ENCODE data around the gene ACKR4. TPM values are rescaled to one million over a fixed set of nuclear protein-coding genes. Genes with fewer than 3 reads are reported as not detected.
"Not testable (repeated sequence)": the region's sequence is repeated elsewhere in the genome, so short reads cannot be mapped to it uniquely, and the experiment has no call there.

The ACKR4 gene
- total RNA-seq, 2 donors from 2014 or later, result 7.3 to 13.5 TPM

DNA sequence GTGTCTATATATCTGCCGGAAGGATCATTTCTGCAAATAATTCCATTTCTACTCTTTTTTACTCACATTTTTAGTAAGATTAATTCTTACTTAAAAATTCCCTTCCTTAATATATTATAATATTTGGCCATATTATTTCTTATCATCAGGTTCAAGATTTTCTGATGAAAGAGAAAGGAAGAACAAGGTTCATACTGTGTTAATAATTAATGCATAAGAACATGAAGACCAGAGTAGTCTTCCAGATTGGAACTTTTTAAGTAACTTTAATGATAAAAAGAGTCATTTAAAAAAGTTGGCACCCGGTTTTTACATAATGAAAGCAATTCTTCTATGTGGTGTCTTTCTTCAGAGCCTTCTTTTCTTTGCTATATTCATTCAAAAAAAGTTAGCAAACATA is 590 bp downstream of the ACKR4 start:
- Histone ChIP-seq H3K36me3 (no peaks in the 10 kb centered on the region), H3K27ac (peak overlapping the region in 1 of 2 donors; percentile 64), H3K4me1 (ENCODE audit: control insufficient read depth in 1 of 2, low read depth in 2 of 2) (peaks cover 12 to 41% of the 10 kb centered on the region in 2 donors), H3K4me3 (peak overlapping the region; percentile 68), H3K27me3 (replicated peaks; ENCODE audit: insufficient read depth) (no peaks in the 10 kb centered on the region), H3K9me3 (no peaks in the 10 kb centered on the region)
- ATAC-seq (ENCODE audit: insufficient number of reproducible peaks, low FRiP score, low read depth), result no peak
- DNase-seq (ENCODE audit: low spot score), result no peak
- TF ChIP-seq, protein P1, sequence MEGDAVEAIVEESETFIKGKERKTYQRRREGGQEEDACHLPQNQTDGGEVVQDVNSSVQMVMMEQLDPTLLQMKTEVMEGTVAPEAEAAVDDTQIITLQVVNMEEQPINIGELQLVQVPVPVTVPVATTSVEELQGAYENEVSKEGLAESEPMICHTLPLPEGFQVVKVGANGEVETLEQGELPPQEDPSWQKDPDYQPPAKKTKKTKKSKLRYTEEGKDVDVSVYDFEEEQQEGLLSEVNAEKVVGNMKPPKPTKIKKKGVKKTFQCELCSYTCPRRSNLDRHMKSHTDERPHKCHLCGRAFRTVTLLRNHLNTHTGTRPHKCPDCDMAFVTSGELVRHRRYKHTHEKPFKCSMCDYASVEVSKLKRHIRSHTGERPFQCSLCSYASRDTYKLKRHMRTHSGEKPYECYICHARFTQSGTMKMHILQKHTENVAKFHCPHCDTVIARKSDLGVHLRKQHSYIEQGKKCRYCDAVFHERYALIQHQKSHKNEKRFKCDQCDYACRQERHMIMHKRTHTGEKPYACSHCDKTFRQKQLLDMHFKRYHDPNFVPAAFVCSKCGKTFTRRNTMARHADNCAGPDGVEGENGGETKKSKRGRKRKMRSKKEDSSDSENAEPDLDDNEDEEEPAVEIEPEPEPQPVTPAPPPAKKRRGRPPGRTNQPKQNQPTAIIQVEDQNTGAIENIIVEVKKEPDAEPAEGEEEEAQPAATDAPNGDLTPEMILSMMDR (IDR thresholded peaks at IDR 0.05), result no peak

DNA sequence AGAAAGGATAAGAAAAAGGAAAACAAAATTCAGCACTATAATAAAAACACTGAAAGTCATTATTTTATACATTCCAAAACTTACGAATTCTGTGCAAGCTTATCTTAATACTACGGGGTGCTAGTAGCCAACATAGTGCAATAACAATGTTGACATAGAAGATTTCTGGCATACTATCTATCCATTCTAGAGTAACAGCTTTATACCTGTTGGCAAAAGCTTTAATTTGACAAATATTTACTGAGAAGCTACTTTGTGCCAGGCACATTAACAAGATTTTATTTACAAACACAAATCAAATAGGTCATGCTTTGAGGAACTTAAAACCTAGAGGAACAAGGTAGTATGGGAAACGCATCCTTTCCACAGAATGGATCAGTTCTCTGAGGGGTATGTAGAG is 1.1 kb downstream of the ACKR4 start:
- ATAC-seq (ENCODE audit: insufficient number of reproducible peaks, low FRiP score, low read depth), result no peak
- H3K36me3 ChIP-seq, result no peaks in the 10 kb centered on the region
- peak overlapping the region; percentile 68 for H3K4me3 ChIP-seq
- no peaks in the 10 kb centered on the region for H3K27me3 ChIP-seq (replicated peaks; ENCODE audit: insufficient read depth)
- H3K27ac ChIP-seq, result peak overlapping the region in 1 of 2 donors; percentile 64
- no peak for DNase-seq (ENCODE audit: low spot score)
- no peaks in the 10 kb centered on the region for H3K9me3 ChIP-seq
- TF ChIP-seq, protein P1 (IDR thresholded peaks at IDR 0.05), result no peak
- peaks cover 10 to 39% of the 10 kb centered on the region in 2 donors for H3K4me1 ChIP-seq (ENCODE audit: control insufficient read depth in 1 of 2, low read depth in 2 of 2)

DNA sequence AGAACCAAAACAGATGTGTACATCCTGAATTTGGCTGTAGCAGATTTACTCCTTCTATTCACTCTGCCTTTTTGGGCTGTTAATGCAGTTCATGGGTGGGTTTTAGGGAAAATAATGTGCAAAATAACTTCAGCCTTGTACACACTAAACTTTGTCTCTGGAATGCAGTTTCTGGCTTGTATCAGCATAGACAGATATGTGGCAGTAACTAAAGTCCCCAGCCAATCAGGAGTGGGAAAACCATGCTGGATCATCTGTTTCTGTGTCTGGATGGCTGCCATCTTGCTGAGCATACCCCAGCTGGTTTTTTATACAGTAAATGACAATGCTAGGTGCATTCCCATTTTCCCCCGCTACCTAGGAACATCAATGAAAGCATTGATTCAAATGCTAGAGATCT is 3.5 kb downstream of the ACKR4 start:
- ATAC-seq (ENCODE audit: insufficient number of reproducible peaks, low FRiP score, low read depth), result not testable (repeated sequence)

DNA sequence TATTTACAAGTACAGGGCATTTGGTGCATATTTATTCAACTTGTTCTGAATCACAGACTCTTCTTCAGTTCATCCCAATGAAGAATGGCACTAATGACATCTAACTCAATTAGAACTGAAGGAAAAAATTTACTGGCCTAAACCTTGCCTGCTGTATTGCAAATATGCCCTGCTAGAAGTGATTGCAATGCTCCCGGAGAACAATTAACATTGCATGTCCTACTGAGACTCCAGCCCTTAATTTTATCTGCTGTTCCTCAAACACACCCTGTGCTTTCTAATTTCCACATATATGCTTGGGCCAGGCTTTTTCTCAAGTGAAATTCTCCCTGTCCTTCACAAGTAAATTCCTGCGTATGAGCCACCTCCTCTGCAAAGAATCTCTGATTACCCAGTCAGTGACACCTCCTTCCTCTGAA is 8.3 kb downstream of the ACKR4 start:
- TF ChIP-seq, protein P1 (IDR thresholded peaks at IDR 0.05), result no peak
- H3K4me3 ChIP-seq, result no peak overlapping the region
- H3K27ac ChIP-seq, result peak overlapping the region; percentile 78 to 86
- H3K36me3 ChIP-seq, result no peaks in the 10 kb centered on the region
- ATAC-seq (ENCODE audit: insufficient number of reproducible peaks, low FRiP score, low read depth) (no peak), DNase-seq (ENCODE audit: low spot score) (no peak)
- no peaks in the 10 kb centered on the region for H3K27me3 ChIP-seq (replicated peaks; ENCODE audit: insufficient read depth)
- peaks cover 14% of the 10 kb centered on the region for H3K9me3 ChIP-seq
- H3K4me1 ChIP-seq (ENCODE audit: control insufficient read depth in 1 of 2, low read depth in 2 of 2), result peaks cover 20 to 36% of the 10 kb centered on the region in 2 donors

More for the DNA sequence above, 3.5 kb downstream of the ACKR4 start:
- not testable (repeated sequence) for H3K27me3 ChIP-seq (replicated peaks; ENCODE audit: insufficient read depth); DNase-seq (ENCODE audit: low spot score); H3K36me3 ChIP-seq; H3K27ac ChIP-seq; H3K9me3 ChIP-seq; H3K4me3 ChIP-seq
- H3K4me1 ChIP-seq (ENCODE audit: control insufficient read depth in 1 of 2, low read depth in 2 of 2), result peaks cover 13 to 41% of the 10 kb centered on the region in 2 donors

DNA sequence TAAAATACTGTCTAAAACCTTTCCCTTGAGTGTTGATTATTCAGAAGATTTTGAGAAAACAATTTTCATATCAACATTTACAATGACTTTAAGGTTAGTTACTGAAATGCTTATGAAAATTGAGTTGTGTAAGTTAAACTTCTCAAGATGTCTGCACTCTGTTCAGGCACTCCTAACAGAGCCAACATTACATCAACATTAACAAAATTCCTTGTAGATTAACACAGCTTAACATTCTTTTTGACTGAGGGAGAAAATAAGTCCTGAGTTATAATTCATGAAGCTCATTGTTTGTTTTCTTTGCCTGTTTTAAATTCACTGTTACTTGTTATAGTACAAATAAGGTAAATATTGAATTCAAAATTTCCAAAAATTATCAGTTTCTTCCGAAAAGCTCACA is 9.0 kb downstream of the ACKR4 start:
- ATAC-seq (ENCODE audit: insufficient number of reproducible peaks, low FRiP score, low read depth) (peak; percentile 73), DNase-seq (ENCODE audit: low spot score) (no peak)
- peak overlapping the region; percentile 9 for H3K4me3 ChIP-seq
- no peaks in the 10 kb centered on the region for H3K36me3 ChIP-seq
- TF ChIP-seq, protein P1 (IDR thresholded peaks at IDR 0.05), result no peak
- H3K4me1 ChIP-seq (ENCODE audit: control insufficient read depth in 1 of 2, low read depth in 2 of 2), result peaks cover 20 to 36% of the 10 kb centered on the region in 2 donors
- peaks cover 14% of the 10 kb centered on the region for H3K9me3 ChIP-seq
- no peaks in the 10 kb centered on the region for H3K27me3 ChIP-seq (replicated peaks; ENCODE audit: insufficient read depth)
- H3K27ac ChIP-seq, result peak overlapping the region; percentile 78 to 86

DNA sequence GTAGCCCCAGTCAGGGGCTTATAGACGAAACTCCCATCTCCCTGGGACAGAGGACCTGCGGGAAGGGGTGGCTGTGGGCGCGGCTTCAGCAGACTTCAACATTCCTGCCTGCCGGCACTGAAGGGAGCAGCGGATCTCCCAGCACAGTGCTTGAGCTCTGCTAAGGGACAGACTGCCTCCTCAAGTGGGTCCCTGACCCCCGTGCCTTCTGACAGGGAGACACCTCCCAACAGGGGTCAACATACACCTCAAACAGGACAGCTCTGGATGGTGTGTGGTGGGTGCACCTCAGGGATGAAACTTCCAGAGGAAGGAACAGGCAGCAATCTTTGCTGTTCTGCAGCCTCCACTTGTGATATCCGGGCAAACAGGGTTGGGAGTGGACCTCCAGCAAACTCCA is 9.6 kb downstream of the ACKR4 start:
- H3K4me3 ChIP-seq, result peak overlapping the region; percentile 9
- not testable (repeated sequence) for H3K36me3 ChIP-seq; H3K27me3 ChIP-seq (replicated peaks; ENCODE audit: insufficient read depth); DNase-seq (ENCODE audit: low spot score); ATAC-seq (ENCODE audit: insufficient number of reproducible peaks, low FRiP score, low read depth)
- H3K27ac ChIP-seq, result peak overlapping the region; percentile 78 to 86
- peaks cover 14% of the 10 kb centered on the region for H3K9me3 ChIP-seq
- peaks cover 20 to 36% of the 10 kb centered on the region in 2 donors for H3K4me1 ChIP-seq (ENCODE audit: control insufficient read depth in 1 of 2, low read depth in 2 of 2)

DNA sequence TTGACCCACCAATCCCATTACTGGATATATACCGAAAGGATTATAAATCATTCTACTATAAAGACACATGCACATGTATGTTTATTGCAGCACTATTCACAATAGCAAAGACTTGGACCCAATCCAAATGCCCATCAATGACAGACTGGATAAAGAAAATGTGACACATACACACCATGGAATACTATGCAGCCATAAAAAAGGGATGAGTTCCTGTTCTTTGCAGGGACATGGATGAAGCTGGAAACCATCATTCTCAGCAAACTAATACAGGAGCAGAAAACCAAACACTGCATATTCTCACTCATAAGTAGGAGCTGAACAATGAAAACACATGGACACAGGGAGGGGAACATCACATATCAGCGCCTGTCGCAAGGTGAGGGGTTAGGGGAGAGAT is 18.2 kb downstream of the ACKR4 start:
- H3K4me1 ChIP-seq (ENCODE audit: control insufficient read depth in 1 of 2, low read depth in 2 of 2); H3K4me3 ChIP-seq; DNase-seq (ENCODE audit: low spot score); ATAC-seq (ENCODE audit: insufficient number of reproducible peaks, low FRiP score, low read depth); H3K27ac ChIP-seq; H3K9me3 ChIP-seq; H3K36me3 ChIP-seq; H3K27me3 ChIP-seq (replicated peaks; ENCODE audit: insufficient read depth): not testable (repeated sequence)
